Common myeloid progenitor, CD34-positive (primary cell): ENCODE results near the gene IFNG-AS1.

Experiments used
- CTCF ChIA-PET: fragments of 350-600 bp; sonication (Branson Sonifier 250); formaldehyde crosslinking; loops from one replicate; lab custom pipeline; 2021; ENCODE audit warnings: antibody characterized with exemption; lab: Charles Lee
- POLR2A ChIA-PET: fragments of 350-600 bp; sonication (Branson Sonifier 250); formaldehyde crosslinking; loops from one replicate; lab custom pipeline; 2021; ENCODE audit warnings: antibody characterized with exemption; lab: Charles Lee
- DNase-seq, 3 donors: peaks; one replicate each; pipeline versions ENCODE4 v3.0.0 to v3.0.0-alpha.2; 2013
- H3K27ac ChIP-seq, 2 experiments: 1 replicate in 1 of 2; 2 replicates in 1 of 2; pipeline ENCODE4 v1.7.0; 2013; ENCODE audit warnings: inconsistent platforms in 2 of 2, low read length in 2 of 2, mild to moderate bottlenecking in 2 of 2, low read depth in 1 of 2, moderate library complexity in 1 of 2; ENCODE audit not compliant: severe bottlenecking in 2 of 2, insufficient read depth in 1 of 2, poor library complexity in 1 of 2
- H3K27me3 ChIP-seq, 5 experiments: replicated peaks in 2 of 5; 1 replicate in 3 of 5; 2 replicates in 2 of 5; pipeline versions ENCODE4 v1.6.1 to v1.7.0; 2013; ENCODE audit warnings: low read length in 4 of 5, mild to moderate bottlenecking in 2 of 5, moderate library complexity in 2 of 5, inconsistent platforms in 1 of 5; ENCODE audit not compliant: insufficient read depth in 5 of 5, control insufficient read depth in 4 of 5
- H3K36me3 ChIP-seq, 4 experiments: 1 replicate in 2 of 4; 2 replicates in 2 of 4; pipeline versions ENCODE4 v1.6.1 to v1.7.0; 2013; ENCODE audit warnings: low read length in 3 of 4, control low read depth in 1 of 4, mild to moderate bottlenecking in 1 of 4; ENCODE audit not compliant: control insufficient read depth in 4 of 4, insufficient read depth in 4 of 4
- H3K4me1 ChIP-seq, 4 experiments: 1 replicate in 3 of 4; 2 replicates in 1 of 4; pipeline versions ENCODE4 v1.6.1 to v1.7.1; 2013; ENCODE audit warnings: low read length in 3 of 4, mild to moderate bottlenecking in 3 of 4, control low read depth in 1 of 4, inconsistent platforms in 1 of 4, moderate library complexity in 1 of 4; ENCODE audit not compliant: control insufficient read depth in 4 of 4, insufficient read depth in 4 of 4; ENCODE audit errors: control extremely low read depth in 1 of 4
- H3K4me3 ChIP-seq, 7 experiments: 1 replicate in 4 of 7; 2 replicates in 3 of 7; pipeline versions ENCODE4 v1.5.1 to v1.7.0; 2013; ENCODE audit warnings: mild to moderate bottlenecking in 7 of 7, low read length in 6 of 7, moderate library complexity in 6 of 7, inconsistent platforms in 2 of 7, low read depth in 2 of 7, control low read depth in 1 of 7; ENCODE audit not compliant: insufficient read depth in 4 of 7, control insufficient read depth in 1 of 7; ENCODE audit errors: extremely low read depth in 1 of 7
- H3K9me3 ChIP-seq, 5 experiments: 1 replicate in 4 of 5; 2 replicates in 1 of 5; pipeline versions ENCODE4 v1.6.1 to v1.7.1; 2013; ENCODE audit warnings: low read length in 4 of 5, mild to moderate bottlenecking in 2 of 5, inconsistent platforms in 1 of 5, low read depth in 1 of 5, moderate library complexity in 1 of 5; ENCODE audit not compliant: control insufficient read depth in 4 of 5, insufficient read depth in 2 of 5; ENCODE audit errors: control extremely low read depth in 1 of 5
- WGBS: methylation state at CpG from one replicate; pipeline ENCODE4 v1.1.5; 2013; ENCODE audit not compliant: insufficient coverage; 5-methylcytosine and 5-hydroxymethylcytosine counted together

Gene IFNG-AS1

GRCh38 chr12:68065687-68066086 lies 76.4 kb downstream of the IFNG-AS1 start:
- no peaks in the 10 kb centered on the region for H3K36me3 ChIP-seq
- H3K4me1 ChIP-seq, result peaks cover 0 to 7% (median 0%) of the 10 kb centered on the region in 4 experiments
- WGBS, result 100% methylated on average over 1 of the region's 1 CpG
- H3K27ac ChIP-seq, result no peak overlapping the region
- peaks cover 0 to 11% (median 7%) of the 10 kb centered on the region in 5 experiments for H3K9me3 ChIP-seq
- ChIA-PET POLR2A (no interaction called here), CTCF (interaction anchor here (1.2 kb wide), 1 partner anchor 22 kb away, joined by 4 read pairs; no protein-coding TSS in a partner anchor)
- H3K4me3 ChIP-seq, result no peak overlapping the region
- H3K27me3 ChIP-seq, result no peaks in the 10 kb centered on the region
- DNase-seq, result peak in 1 of 3 donors; percentile 22

GRCh38 chr12:68067762-68068376 lies 78.6 kb downstream of the IFNG-AS1 start:
- WGBS, result 97% methylated on average over 3 of the region's 6 CpGs
- no peak for DNase-seq
- CTCF ChIA-PET, result interaction anchor here (0.9 to 1.1 kb wide), 2 partner anchors 8 to 10 kb away, joined by 3 read pairs; no protein-coding TSS in a partner anchor

DNA sequence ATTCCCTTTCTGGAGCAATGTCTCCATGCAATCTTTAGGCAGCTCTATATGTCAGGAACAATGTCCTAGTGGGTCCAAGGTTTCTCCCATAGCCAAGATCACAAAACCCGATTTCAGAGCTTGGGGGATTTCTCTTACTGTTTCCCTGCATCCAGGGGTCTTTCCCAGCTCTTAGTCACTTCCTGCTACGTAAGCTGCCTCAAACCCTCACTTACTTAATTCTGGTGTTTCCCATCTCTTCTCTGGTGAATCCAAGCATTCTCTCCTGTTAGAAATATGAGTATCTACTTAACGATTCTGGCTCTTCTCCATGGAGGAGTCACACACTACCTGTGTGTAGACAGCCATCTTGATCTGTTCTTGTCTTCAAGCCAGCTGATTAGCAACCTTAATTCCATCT lies 80.0 kb downstream of the IFNG-AS1 start:
- ChIA-PET POLR2A (no interaction called here), CTCF (interaction anchor here (0.9 to 1.1 kb wide), 2 partner anchors 8 to 10 kb away, joined by 3 read pairs; no protein-coding TSS in a partner anchor)
- peaks cover 0 to 11% (median 7%) of the 10 kb centered on the region in 5 experiments for H3K9me3 ChIP-seq
- H3K36me3 ChIP-seq, result no peaks in the 10 kb centered on the region
- no peaks in the 10 kb centered on the region for H3K27me3 ChIP-seq
- no peak for DNase-seq
- WGBS, result 100% methylated on average over 2 of the region's 3 CpGs
- no peak overlapping the region for H3K4me3 ChIP-seq
- H3K27ac ChIP-seq, result no peak overlapping the region
- H3K4me1 ChIP-seq, result peaks cover 0 to 7% (median 0%) of the 10 kb centered on the region in 4 experiments

More at GRCh38 chr12:68067762-68068376, 78.6 kb downstream of the IFNG-AS1 start:
- H3K27me3 ChIP-seq, result no peaks in the 10 kb centered on the region
- H3K4me1 ChIP-seq, result peaks cover 0 to 7% (median 0%) of the 10 kb centered on the region in 4 experiments
- POLR2A ChIA-PET, result no interaction called here
- no peak overlapping the region for H3K27ac ChIP-seq
- no peak overlapping the region for H3K4me3 ChIP-seq
- no peaks in the 10 kb centered on the region for H3K36me3 ChIP-seq
- peaks cover 0 to 11% (median 7%) of the 10 kb centered on the region in 5 experiments for H3K9me3 ChIP-seq
